ENCODE data around the gene SKA3. TPM values are rescaled to one million over a fixed set of nuclear protein-coding genes. Genes with fewer than 3 reads are reported as not detected.

The SKA3 gene
- total RNA-seq, 1 experiment from 2014 or later: 42.1 TPM

GRCh38 chr13:21176215-21176981 is at the start of gene SKA3, which contains the start of gene MRPL57 (continued):
- TF ChIP-seq USF2 (CRISPR knock-in tag; IDR thresholded peaks at IDR 0.05): no peak
- TF ChIP-seq, protein P1, sequence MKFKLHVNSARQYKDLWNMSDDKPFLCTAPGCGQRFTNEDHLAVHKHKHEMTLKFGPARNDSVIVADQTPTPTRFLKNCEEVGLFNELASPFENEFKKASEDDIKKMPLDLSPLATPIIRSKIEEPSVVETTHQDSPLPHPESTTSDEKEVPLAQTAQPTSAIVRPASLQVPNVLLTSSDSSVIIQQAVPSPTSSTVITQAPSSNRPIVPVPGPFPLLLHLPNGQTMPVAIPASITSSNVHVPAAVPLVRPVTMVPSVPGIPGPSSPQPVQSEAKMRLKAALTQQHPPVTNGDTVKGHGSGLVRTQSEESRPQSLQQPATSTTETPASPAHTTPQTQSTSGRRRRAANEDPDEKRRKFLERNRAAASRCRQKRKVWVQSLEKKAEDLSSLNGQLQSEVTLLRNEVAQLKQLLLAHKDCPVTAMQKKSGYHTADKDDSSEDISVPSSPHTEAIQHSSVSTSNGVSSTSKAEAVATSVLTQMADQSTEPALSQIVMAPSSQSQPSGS (CRISPR knock-in tag; IDR thresholded peaks at IDR 0.05; ENCODE audit: borderline replicate concordance, low read depth): no peak
- no peak for TF ChIP-seq ZNF416 (CRISPR knock-in tag; IDR thresholded peaks at IDR 0.05)
- TF ChIP-seq, protein P2, sequence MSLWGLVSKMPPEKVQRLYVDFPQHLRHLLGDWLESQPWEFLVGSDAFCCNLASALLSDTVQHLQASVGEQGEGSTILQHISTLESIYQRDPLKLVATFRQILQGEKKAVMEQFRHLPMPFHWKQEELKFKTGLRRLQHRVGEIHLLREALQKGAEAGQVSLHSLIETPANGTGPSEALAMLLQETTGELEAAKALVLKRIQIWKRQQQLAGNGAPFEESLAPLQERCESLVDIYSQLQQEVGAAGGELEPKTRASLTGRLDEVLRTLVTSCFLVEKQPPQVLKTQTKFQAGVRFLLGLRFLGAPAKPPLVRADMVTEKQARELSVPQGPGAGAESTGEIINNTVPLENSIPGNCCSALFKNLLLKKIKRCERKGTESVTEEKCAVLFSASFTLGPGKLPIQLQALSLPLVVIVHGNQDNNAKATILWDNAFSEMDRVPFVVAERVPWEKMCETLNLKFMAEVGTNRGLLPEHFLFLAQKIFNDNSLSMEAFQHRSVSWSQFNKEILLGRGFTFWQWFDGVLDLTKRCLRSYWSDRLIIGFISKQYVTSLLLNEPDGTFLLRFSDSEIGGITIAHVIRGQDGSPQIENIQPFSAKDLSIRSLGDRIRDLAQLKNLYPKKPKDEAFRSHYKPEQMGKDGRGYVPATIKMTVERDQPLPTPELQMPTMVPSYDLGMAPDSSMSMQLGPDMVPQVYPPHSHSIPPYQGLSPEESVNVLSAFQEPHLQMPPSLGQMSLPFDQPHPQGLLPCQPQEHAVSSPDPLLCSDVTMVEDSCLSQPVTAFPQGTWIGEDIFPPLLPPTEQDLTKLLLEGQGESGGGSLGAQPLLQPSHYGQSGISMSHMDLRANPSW (CRISPR knock-in tag; conservative IDR thresholded peaks at IDR 0.05; ENCODE audit: low read depth): peak; percentile 36; the same call in 1 of the 2 replicates
- TF ChIP-seq, protein P3, sequence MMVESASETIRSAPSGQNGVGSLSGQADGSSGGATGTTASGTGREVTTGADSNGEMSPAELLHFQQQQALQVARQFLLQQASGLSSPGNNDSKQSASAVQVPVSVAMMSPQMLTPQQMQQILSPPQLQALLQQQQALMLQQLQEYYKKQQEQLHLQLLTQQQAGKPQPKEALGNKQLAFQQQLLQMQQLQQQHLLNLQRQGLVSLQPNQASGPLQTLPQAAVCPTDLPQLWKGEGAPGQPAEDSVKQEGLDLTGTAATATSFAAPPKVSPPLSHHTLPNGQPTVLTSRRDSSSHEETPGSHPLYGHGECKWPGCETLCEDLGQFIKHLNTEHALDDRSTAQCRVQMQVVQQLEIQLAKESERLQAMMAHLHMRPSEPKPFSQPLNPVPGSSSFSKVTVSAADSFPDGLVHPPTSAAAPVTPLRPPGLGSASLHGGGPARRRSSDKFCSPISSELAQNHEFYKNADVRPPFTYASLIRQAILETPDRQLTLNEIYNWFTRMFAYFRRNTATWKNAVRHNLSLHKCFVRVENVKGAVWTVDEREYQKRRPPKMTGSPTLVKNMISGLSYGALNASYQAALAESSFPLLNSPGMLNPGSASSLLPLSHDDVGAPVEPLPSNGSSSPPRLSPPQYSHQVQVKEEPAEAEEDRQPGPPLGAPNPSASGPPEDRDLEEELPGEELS (CRISPR knock-in tag; IDR thresholded peaks at IDR 0.05): peak; percentile 88
- TF ChIP-seq, protein P4, sequence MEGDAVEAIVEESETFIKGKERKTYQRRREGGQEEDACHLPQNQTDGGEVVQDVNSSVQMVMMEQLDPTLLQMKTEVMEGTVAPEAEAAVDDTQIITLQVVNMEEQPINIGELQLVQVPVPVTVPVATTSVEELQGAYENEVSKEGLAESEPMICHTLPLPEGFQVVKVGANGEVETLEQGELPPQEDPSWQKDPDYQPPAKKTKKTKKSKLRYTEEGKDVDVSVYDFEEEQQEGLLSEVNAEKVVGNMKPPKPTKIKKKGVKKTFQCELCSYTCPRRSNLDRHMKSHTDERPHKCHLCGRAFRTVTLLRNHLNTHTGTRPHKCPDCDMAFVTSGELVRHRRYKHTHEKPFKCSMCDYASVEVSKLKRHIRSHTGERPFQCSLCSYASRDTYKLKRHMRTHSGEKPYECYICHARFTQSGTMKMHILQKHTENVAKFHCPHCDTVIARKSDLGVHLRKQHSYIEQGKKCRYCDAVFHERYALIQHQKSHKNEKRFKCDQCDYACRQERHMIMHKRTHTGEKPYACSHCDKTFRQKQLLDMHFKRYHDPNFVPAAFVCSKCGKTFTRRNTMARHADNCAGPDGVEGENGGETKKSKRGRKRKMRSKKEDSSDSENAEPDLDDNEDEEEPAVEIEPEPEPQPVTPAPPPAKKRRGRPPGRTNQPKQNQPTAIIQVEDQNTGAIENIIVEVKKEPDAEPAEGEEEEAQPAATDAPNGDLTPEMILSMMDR (IDR thresholded peaks at IDR 0.05): no peak
- TF ChIP-seq FOXP1 (CRISPR knock-in tag; IDR thresholded peaks at IDR 0.05; ENCODE audit: borderline replicate concordance): peak; percentile 90; the same call in 1 of the 2 replicates
- TF ChIP-seq SP1 (CRISPR knock-in tag; conservative IDR thresholded peaks at IDR 0.05): peak; percentile 37
- TF ChIP-seq ZNF263 (CRISPR knock-in tag; IDR thresholded peaks at IDR 0.05; ENCODE audit: low read depth): peak; percentile 39; the same call in 1 of the 2 replicates
- TF ChIP-seq ZNF512 (CRISPR knock-in tag; IDR thresholded peaks at IDR 0.05; ENCODE audit: borderline replicate concordance): no peak
- TF ChIP-seq CREM (CRISPR knock-in tag; IDR thresholded peaks at IDR 0.05): peak; percentile 80
- no peak for TF ChIP-seq NFATC4 (CRISPR knock-in tag; IDR thresholded peaks at IDR 0.05)
- no peak for TF ChIP-seq ZNF532 (CRISPR knock-in tag; IDR thresholded peaks at IDR 0.05; ENCODE audit: borderline replicate concordance)
- TF ChIP-seq, protein P5, sequence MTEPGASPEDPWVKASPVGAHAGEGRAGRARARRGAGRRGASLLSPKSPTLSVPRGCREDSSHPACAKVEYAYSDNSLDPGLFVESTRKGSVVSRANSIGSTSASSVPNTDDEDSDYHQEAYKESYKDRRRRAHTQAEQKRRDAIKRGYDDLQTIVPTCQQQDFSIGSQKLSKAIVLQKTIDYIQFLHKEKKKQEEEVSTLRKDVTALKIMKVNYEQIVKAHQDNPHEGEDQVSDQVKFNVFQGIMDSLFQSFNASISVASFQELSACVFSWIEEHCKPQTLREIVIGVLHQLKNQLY (CRISPR knock-in tag; IDR thresholded peaks at IDR 0.05): no peak; the same call in none of the 2 replicates
- peak; percentile 73 for TF ChIP-seq TP53 (CRISPR knock-in tag; IDR thresholded peaks at IDR 0.05)
- TF ChIP-seq ZNF219 (CRISPR knock-in tag; IDR thresholded peaks at IDR 0.05; ENCODE audit: borderline replicate concordance): no peak
- TF ChIP-seq PREB (CRISPR knock-in tag; IDR thresholded peaks at IDR 0.05; ENCODE audit: borderline replicate concordance): 0 out of 2 replicates have a peak, but pooled peaks have one; percentile 16
- TF ChIP-seq TCF7 (CRISPR knock-in tag; IDR thresholded peaks at IDR 0.05; ENCODE audit: low read depth): no peak; the same call in 1 of the 2 replicates
- TF ChIP-seq ZNF396 (CRISPR knock-in tag; IDR thresholded peaks at IDR 0.05; ENCODE audit: borderline replicate concordance): no peak
- no peak for TF ChIP-seq RORB (CRISPR knock-in tag; IDR thresholded peaks at IDR 0.05)

Data from WTC11 (cell line).